K562 (cell line): ENCODE results near the gene PLCL1.

Experiments used
- ARID2 ChIP-seq: fragments of 450-650 bp; IDR thresholded peaks from 2 replicates; pipeline ENCODE4 v1.6.1; 2017; ENCODE audit warnings: antibody characterized with exemption, mild to moderate bottlenecking
- EP300 ChIP-seq: IDR thresholded peaks from 2 replicates; pipeline ENCODE4 v1.6.1; 2012; ENCODE audit warnings: low read length, improper control_type of control experiment
- MEIS2 ChIP-seq: fragments of 450-650 bp; IDR thresholded peaks from 2 replicates; pipeline ENCODE4 v1.6.1; 2014; ENCODE audit warnings: mild to moderate bottlenecking; ENCODE audit not compliant: partially characterized antibody
- NFYB ChIP-seq: IDR thresholded peaks from 2 replicates; pipeline ENCODE4 v1.6.1; 2011; ENCODE audit warnings: mild to moderate bottlenecking, moderate library complexity; ENCODE audit not compliant: insufficient read length; ENCODE audit errors: extremely low read depth
- PCBP1 ChIP-seq: fragments of 200-400 bp; formaldehyde crosslinking; IDR thresholded peaks from 2 replicates; pipeline ENCODE4 v1.6.1; 2018; ENCODE audit warnings: mild to moderate bottlenecking, low read depth, low read length; ENCODE audit not compliant: poor library complexity, severe bottlenecking
- POLR2AphosphoS5 ChIP-seq: IDR thresholded peaks from 2 replicates; pipeline ENCODE4 v1.6.1; 2011; ENCODE audit warnings: mild to moderate bottlenecking, low read depth, low read length, moderate library complexity; ENCODE audit not compliant: control insufficient read depth, insufficient read depth
- RAD21 ChIP-seq, 2 experiments: fragments of 250-450 bp in 1 of 2; fragments of 450-650 bp in 1 of 2; sonication (Bioruptor Pico) in 1 of 2; formaldehyde crosslinking in 1 of 2; IDR thresholded peaks in 1 of 2; conservative IDR thresholded peaks in 1 of 2; 2 replicates each; pipeline versions ENCODE4 v1.4.0 to v1.8.0; 2020 to 2022; ENCODE audit warnings: mild to moderate bottlenecking in 2 of 2, moderate library complexity in 1 of 2
- XRCC5 ChIP-seq: fragments of 200-400 bp; formaldehyde crosslinking; IDR thresholded peaks from 2 replicates; pipeline ENCODE4 v1.6.1; 2017; ENCODE audit warnings: low read depth, mild to moderate bottlenecking, low read length
- ZZZ3 ChIP-seq: fragments of 450-650 bp; IDR thresholded peaks from 2 replicates; pipeline ENCODE4 v1.6.1; 2016; ENCODE audit warnings: antibody characterized with exemption, mild to moderate bottlenecking, moderate library complexity
- TF ChIP-seq, protein P1 (sequence below): sonication (generic); formaldehyde crosslinking; IDR thresholded peaks from 2 replicates; pipeline ENCODE4 v1.8.0; 2023; ENCODE audit warnings: mild to moderate bottlenecking, missing genetic modification reagents
- TF ChIP-seq, protein P2 (sequence below), 3 experiments: IDR thresholded peaks in 2 of 3; conservative IDR thresholded peaks in 1 of 3; 2 replicates each; pipeline ENCODE4 v1.5.1; 2011 to 2012; ENCODE audit warnings: low read length in 3 of 3, mild to moderate bottlenecking in 3 of 3, control low read depth in 2 of 3, improper control_type of control experiment in 1 of 3, inconsistent platforms in 1 of 3, low read depth in 1 of 3, mixed read lengths in 1 of 3, moderate library complexity in 1 of 3; ENCODE audit not compliant: insufficient read depth in 2 of 3
- TF ChIP-seq, protein P3 (sequence below): sonication (generic); formaldehyde crosslinking; IDR thresholded peaks from 2 replicates; pipeline ENCODE4 v1.8.0; 2022; ENCODE audit warnings: mild to moderate bottlenecking, low read depth, missing genetic modification reagents
- TF ChIP-seq, protein P4 (sequence below): sonication (generic); formaldehyde crosslinking; IDR thresholded peaks from 2 replicates; pipeline ENCODE4 v1.9.0; 2022; ENCODE audit warnings: mild to moderate bottlenecking, missing genetic modification reagents

DNA sequence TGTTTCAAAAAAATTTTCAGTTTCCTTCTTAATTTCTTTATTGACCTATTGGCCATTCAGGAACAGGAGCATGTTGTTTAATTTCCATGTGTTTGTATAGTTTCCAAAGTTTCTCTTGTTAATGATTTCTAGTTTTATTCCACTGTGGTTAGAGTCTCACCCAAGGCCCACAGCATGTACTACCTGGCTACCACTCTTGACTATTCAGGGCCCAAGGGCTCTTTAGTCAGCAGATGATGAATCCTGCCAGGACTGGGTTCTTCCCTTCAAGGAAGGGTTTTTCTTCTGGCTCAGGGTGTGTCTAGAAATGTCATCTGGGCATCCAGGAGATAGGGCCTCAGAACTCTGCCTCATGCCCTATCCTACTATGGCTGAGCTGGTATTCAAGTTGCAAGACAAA lies 161.4 kb downstream of the PLCL1 start:
- TF ChIP-seq MEIS2 (no peak), RAD21 (CRISPR knock-in tag; conservative IDR thresholded peaks at IDR 0.05 in 1 of 2, IDR thresholded peaks at IDR 0.05 in 1 of 2) (no peak), XRCC5 (no peak), ZZZ3 (no peak), POLR2AphosphoS5 (no peak), NFYB (no peak), ARID2 (no peak), EP300 (no peak), PCBP1 (no peak)
- TF ChIP-seq, protein P1, sequence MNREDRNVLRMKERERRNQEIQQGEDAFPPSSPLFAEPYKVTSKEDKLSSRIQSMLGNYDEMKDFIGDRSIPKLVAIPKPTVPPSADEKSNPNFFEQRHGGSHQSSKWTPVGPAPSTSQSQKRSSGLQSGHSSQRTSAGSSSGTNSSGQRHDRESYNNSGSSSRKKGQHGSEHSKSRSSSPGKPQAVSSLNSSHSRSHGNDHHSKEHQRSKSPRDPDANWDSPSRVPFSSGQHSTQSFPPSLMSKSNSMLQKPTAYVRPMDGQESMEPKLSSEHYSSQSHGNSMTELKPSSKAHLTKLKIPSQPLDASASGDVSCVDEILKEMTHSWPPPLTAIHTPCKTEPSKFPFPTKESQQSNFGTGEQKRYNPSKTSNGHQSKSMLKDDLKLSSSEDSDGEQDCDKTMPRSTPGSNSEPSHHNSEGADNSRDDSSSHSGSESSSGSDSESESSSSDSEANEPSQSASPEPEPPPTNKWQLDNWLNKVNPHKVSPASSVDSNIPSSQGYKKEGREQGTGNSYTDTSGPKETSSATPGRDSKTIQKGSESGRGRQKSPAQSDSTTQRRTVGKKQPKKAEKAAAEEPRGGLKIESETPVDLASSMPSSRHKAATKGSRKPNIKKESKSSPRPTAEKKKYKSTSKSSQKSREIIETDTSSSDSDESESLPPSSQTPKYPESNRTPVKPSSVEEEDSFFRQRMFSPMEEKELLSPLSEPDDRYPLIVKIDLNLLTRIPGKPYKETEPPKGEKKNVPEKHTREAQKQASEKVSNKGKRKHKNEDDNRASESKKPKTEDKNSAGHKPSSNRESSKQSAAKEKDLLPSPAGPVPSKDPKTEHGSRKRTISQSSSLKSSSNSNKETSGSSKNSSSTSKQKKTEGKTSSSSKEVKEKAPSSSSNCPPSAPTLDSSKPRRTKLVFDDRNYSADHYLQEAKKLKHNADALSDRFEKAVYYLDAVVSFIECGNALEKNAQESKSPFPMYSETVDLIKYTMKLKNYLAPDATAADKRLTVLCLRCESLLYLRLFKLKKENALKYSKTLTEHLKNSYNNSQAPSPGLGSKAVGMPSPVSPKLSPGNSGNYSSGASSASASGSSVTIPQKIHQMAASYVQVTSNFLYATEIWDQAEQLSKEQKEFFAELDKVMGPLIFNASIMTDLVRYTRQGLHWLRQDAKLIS (CRISPR knock-in tag) = no peak
- TF ChIP-seq, protein P2, sequence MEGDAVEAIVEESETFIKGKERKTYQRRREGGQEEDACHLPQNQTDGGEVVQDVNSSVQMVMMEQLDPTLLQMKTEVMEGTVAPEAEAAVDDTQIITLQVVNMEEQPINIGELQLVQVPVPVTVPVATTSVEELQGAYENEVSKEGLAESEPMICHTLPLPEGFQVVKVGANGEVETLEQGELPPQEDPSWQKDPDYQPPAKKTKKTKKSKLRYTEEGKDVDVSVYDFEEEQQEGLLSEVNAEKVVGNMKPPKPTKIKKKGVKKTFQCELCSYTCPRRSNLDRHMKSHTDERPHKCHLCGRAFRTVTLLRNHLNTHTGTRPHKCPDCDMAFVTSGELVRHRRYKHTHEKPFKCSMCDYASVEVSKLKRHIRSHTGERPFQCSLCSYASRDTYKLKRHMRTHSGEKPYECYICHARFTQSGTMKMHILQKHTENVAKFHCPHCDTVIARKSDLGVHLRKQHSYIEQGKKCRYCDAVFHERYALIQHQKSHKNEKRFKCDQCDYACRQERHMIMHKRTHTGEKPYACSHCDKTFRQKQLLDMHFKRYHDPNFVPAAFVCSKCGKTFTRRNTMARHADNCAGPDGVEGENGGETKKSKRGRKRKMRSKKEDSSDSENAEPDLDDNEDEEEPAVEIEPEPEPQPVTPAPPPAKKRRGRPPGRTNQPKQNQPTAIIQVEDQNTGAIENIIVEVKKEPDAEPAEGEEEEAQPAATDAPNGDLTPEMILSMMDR (IDR thresholded peaks at IDR 0.05 in 2 of 3, conservative IDR thresholded peaks at IDR 0.05 in 1 of 3; ENCODE audit: insufficient read depth in 2 of 3, low read depth in 1 of 3, low read length in 3 of 3) = no peak
- TF ChIP-seq, protein P3, sequence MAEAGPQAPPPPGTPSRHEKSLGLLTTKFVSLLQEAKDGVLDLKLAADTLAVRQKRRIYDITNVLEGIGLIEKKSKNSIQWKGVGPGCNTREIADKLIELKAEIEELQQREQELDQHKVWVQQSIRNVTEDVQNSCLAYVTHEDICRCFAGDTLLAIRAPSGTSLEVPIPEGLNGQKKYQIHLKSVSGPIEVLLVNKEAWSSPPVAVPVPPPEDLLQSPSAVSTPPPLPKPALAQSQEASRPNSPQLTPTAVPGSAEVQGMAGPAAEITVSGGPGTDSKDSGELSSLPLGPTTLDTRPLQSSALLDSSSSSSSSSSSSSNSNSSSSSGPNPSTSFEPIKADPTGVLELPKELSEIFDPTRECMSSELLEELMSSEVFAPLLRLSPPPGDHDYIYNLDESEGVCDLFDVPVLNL (CRISPR knock-in tag) = no peak
- TF ChIP-seq, protein P4, sequence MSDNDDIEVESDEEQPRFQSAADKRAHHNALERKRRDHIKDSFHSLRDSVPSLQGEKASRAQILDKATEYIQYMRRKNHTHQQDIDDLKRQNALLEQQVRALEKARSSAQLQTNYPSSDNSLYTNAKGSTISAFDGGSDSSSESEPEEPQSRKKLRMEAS (CRISPR knock-in tag) = no peak
